GM18861 (cell line): ENCODE results near the gene COX6A1.
A peak's percentile ranks its signal among the peaks of the same experiment; 100 is the strongest.
"Not testable (repeated sequence)": the region's sequence is repeated elsewhere in the genome, so short reads cannot be mapped to it uniquely, and the experiment has no call there.

Experiments
- ATAC-seq: cut with Tn5 transposase; IDR thresholded peaks from one replicate; pipeline ENCODE4 v1.9.1; 2021; ENCODE audit not compliant: unreplicated experiment

The COX6A1 gene

GRCh38 chr12:120466560-120467315 lies 28.8 kb downstream of the COX6A1 start:
- ATAC-seq = no peak

- ATAC-seq = no peak
Measured at GRCh38 chr12:120467439-120467838, 29.5 kb downstream of the COX6A1 start.

- ATAC-seq = no peak
Measured at GRCh38 chr12:120468325-120468820, 30.5 kb downstream of the COX6A1 start.

- no peak for ATAC-seq
Measured at GRCh38 chr12:120468821-120469449, 31.0 kb downstream of the COX6A1 start.

GRCh38 chr12:120469450-120470149 lies 31.7 kb downstream of the COX6A1 start, which contains the start of gene SRSF9:
Gene SRSF9 (minus strand): TSS chr12:120469748. CDS start chr12:120469609, 139 bp downstream.
- peak; percentile 88 for ATAC-seq

- ATAC-seq = no peak
Measured at GRCh38 chr12:120470150-120470784, 32.4 kb downstream of the COX6A1 start.

GRCh38 chr12:120472521-120472920 lies 34.6 kb downstream of the COX6A1 start:
- no peak for ATAC-seq

- ATAC-seq = no peak
Measured at GRCh38 chr12:120473807-120474615, 36.1 kb downstream of the COX6A1 start.

- no peak for ATAC-seq
Measured at GRCh38 chr12:120474616-120474960, 36.7 kb downstream of the COX6A1 start.

- no peak for ATAC-seq
Measured at GRCh38 chr12:120475643-120476042, 37.7 kb downstream of the COX6A1 start.

- no peak for ATAC-seq
Measured at GRCh38 chr12:120479458-120479857, 41.5 kb downstream of the COX6A1 start.

- ATAC-seq = no peak
Measured at GRCh38 chr12:120480211-120480610, 42.3 kb downstream of the COX6A1 start.

- ATAC-seq = no peak
Measured at GRCh38 chr12:120481022-120481767, 43.3 kb downstream of the COX6A1 start.

- ATAC-seq = no peak
Measured at GRCh38 chr12:120483621-120484020, 45.7 kb downstream of the COX6A1 start.

GRCh38 chr12:120485961-120486881 lies 48.3 kb downstream of the COX6A1 start:
- no peak for ATAC-seq

- not testable (repeated sequence) for ATAC-seq
Measured at GRCh38 chr12:120487552-120487951, 49.6 kb downstream of the COX6A1 start.

GRCh38 chr12:120488057-120488640 lies 50.2 kb downstream of the COX6A1 start:
- ATAC-seq = no peak

GRCh38 chr12:120489018-120489417 lies 51.1 kb downstream of the COX6A1 start:
- ATAC-seq = no peak
